Cardiac fibroblast (primary cell): ENCODE results near the gene GOLT1A.
A peak's percentile ranks its signal among the peaks of the same experiment; 100 is the strongest.

Experiments used
- DNase-seq, 2 donors: peaks; one replicate each; pipeline versions ENCODE4 v3.0.0 to v3.0.0-alpha.2; 2010; ENCODE audit warnings: low read depth in 2 of 2
- H3K4me3 ChIP-seq, 2 donors: replicated peaks in 1 of 2; 1 replicate in 1 of 2; 2 replicates in 1 of 2; pipeline ENCODE4 v1.5.1; 2011; ENCODE audit warnings: low read depth in 2 of 2, low read length in 2 of 2, mild to moderate bottlenecking in 2 of 2, moderate library complexity in 1 of 2
- TF ChIP-seq, protein P1 (sequence below): IDR thresholded peaks from one replicate; pipeline ENCODE4 v1.5.1; 2011; ENCODE audit warnings: low read depth, mild to moderate bottlenecking, low read length, inconsistent platforms

Gene GOLT1A

DNA sequence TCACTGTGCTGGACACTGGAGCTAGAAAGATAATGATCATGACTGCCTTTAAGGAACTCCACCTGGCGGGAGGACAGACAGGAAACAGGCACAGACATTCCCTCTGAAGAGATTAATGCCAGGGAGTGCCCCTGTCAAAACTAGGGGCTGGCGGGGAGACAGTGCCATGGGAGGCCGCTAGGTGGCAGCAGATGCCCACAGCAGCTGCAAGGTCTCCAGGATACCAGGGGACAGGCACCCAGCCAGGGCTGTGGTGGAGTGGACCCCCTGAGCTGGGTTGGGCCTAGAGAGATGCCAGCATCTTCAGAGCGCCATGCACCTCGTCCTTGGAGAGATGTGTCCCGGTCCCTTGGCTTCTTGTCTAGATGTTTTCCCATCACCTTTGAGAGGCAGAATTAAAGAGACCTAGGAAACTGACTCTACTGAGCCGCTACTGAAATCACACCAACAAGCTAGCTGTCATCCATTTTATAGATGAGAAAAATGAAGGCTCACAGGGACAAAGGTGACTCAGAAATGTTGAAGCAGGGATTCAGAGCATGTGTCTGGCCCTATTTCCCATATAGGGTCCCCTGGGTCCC, 51.2 kb downstream of the GOLT1A start:
- H3K4me3 ChIP-seq: no peak overlapping the region
- TF ChIP-seq, protein P1, sequence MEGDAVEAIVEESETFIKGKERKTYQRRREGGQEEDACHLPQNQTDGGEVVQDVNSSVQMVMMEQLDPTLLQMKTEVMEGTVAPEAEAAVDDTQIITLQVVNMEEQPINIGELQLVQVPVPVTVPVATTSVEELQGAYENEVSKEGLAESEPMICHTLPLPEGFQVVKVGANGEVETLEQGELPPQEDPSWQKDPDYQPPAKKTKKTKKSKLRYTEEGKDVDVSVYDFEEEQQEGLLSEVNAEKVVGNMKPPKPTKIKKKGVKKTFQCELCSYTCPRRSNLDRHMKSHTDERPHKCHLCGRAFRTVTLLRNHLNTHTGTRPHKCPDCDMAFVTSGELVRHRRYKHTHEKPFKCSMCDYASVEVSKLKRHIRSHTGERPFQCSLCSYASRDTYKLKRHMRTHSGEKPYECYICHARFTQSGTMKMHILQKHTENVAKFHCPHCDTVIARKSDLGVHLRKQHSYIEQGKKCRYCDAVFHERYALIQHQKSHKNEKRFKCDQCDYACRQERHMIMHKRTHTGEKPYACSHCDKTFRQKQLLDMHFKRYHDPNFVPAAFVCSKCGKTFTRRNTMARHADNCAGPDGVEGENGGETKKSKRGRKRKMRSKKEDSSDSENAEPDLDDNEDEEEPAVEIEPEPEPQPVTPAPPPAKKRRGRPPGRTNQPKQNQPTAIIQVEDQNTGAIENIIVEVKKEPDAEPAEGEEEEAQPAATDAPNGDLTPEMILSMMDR: peak; percentile 99

DNA sequence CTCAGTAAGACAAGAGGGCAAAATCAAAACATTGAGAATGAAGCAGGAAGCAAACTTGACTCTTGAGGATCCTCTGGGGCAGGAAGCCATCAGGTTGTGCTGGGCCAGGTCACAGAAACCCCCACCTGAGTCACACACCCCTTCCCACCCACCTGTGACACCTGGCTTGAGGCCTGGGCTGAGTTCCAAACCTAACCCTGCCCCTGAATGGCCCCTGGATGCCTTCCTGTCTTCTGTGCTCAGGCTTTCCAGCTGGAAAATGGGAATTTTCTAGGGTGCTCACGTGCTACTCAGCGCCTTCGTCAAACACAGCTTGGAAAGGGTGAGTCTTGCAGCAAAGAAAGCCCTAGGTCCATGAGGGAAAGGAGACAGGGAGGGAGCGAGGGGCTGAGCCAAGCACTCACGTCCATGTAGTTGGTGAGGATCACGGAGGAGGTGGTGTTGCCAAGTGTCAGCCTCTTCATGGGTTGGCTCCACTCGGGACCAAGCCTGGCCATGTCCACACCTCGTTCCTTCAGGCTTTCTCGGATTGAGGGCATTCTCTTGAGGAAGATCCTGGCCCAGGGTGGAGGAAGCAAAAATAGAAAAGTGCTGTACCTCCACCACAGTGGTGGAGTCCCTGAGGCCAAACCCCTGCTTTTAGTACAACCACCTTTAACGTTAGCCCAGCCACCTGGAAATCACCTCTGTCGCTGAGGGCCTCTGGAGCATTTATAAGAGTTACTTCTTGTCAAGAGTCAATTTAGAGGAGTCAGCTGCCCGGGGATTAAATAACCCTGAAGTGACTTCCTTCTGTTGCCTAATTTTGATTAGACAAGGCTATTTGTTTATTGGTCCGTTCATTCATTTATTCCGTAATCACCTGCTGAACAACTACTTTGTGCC, 51.9 kb downstream of the GOLT1A start:
- TF ChIP-seq, protein P1: no peak
- no peak for DNase-seq
- H3K4me3 ChIP-seq: no peak overlapping the region

More for the DNA sequence above, 51.2 kb downstream of the GOLT1A start:
- peak; percentile 70 for DNase-seq

DNA sequence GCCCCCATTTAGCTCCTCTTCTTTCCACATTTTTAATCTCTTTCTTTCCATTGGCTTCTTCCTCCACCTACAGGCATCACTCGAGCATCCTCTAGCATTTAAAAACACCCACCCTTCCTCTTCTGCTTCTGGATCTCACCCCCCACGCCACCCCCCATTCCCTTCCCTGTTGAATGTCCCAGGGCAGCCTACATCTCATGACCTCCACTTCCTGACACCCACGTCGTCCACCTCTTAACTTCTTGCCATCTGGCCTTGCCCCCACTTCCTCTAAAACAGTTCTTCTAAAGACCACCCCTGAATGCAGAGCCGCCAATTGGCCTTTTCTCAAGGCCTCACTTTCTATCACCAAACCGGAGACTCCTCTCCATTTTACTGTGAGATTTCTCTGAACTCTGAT, 55.8 kb downstream of the GOLT1A start:
- H3K4me3 ChIP-seq: no peak overlapping the region
- DNase-seq: no peak
- TF ChIP-seq, protein P1: no peak

DNA sequence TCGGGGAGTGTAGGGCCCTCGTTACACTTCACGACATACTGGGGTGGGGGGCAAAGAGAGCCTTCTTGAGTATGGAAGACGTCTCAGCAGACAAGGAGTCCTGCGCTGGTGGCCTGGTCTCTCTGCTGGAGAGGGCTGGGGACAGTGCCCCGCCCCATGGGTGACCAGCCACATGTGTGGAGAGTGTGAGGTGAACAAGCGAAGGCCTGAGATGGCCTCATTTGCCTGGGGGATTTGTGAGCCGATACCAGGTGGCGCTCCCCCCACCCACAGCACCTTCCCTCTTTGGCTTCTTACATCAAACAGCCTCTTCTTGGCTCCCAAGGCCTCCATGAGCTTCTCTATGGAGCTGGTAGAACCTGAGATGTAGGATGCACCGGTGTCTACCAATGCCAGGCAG, 57.9 kb downstream of the GOLT1A start:
- TF ChIP-seq, protein P1: no peak
- no peak for DNase-seq
- no peak overlapping the region for H3K4me3 ChIP-seq

DNA sequence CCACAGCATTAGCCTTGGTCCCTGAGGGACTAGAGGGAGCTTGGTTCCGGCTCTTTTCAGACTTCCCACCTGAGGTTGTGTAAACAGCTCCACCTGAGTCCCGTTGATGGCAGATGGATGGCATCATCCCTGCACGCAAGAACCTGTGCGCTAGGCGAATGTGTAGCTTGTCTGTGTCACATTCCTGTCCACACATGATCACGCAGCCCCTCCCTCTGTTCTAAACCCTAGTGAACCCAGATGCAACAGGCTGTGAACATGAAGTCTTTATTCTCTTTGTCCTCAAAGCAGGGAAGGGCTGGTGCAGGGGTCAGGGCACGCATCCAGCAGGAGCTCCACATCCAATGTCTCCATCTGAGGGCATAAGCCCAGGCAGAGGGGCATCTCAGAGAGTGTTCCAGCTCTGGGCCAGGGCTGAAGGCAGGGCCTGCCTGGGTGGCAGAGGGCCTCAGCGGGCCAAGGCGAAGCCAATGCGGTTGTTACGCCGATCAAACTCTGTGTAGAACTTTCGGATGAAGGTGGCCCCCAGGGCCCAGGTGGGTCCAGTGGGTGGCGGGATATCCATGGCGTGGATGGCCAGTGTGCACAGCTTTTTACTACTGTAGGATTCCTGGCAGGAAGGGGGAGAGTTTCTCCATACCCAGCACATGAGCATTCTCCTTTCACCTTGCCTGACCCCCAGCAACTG, 59.1 kb downstream of the GOLT1A start:
- no peak for DNase-seq
- no peak overlapping the region for H3K4me3 ChIP-seq
- TF ChIP-seq, protein P1: no peak

DNA sequence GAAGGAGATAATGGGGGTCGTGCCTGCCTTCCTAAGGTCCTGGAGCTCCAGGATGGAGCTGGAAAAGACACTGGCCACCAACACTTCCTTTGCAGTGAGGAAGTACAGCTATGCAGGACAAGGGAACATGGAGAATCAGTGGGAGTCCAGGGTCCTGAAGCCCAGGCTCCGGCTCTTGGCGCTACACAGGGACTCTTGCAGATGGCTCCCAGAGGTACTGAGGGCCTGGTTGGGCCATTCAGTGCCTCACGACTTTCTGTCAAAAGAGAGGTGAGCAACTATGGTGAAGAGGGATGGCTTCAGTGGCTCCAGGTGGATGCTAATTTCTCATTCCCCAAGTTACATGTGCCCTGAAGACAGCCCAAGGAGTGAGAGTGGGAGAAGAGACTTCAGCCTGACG, 60.1 kb downstream of the GOLT1A start:
- DNase-seq: no peak
- no peak overlapping the region for H3K4me3 ChIP-seq
- TF ChIP-seq, protein P1: no peak
